Measurements from ENCODE around the gene PRDM12.

The PRDM12 gene

GRCh38 chr9:130635721-130636647 is 28.4 kb upstream of the PRDM12 start:
- DNase-seq (ENCODE audit: low read depth in 3 of 3), result no peak

- DNase-seq (ENCODE audit: low read depth in 3 of 3), result no peak
Measured at GRCh38 chr9:130636648-130637020, 27.8 kb upstream of the PRDM12 start.

GRCh38 chr9:130638284-130639123 is 25.9 kb upstream of the PRDM12 start:
- no peak for DNase-seq (ENCODE audit: low read depth in 3 of 3)

- no peak for DNase-seq (ENCODE audit: low read depth in 3 of 3)
Measured at GRCh38 chr9:130639124-130639765, 25.1 kb upstream of the PRDM12 start.

- no peak for DNase-seq (ENCODE audit: low read depth in 3 of 3)
Measured at GRCh38 chr9:130639866-130640555, 24.4 kb upstream of the PRDM12 start.

GRCh38 chr9:130640681-130641080 is 23.7 kb upstream of the PRDM12 start:
- no peak for DNase-seq (ENCODE audit: low read depth in 3 of 3)

- no peak for DNase-seq (ENCODE audit: low read depth in 3 of 3)
Measured at GRCh38 chr9:130642926-130643325, 21.5 kb upstream of the PRDM12 start.

GRCh38 chr9:130651221-130651620 is 13.2 kb upstream of the PRDM12 start:
- DNase-seq (ENCODE audit: low read depth in 3 of 3), result no peak

GRCh38 chr9:130651752-130652151 is 12.6 kb upstream of the PRDM12 start:
- no peak for DNase-seq (ENCODE audit: low read depth in 3 of 3)

- no peak for DNase-seq (ENCODE audit: low read depth in 3 of 3)
Measured at GRCh38 chr9:130654879-130655278, 9.5 kb upstream of the PRDM12 start.

GRCh38 chr9:130658893-130659698 is 5.3 kb upstream of the PRDM12 start:
- DNase-seq (ENCODE audit: low read depth in 3 of 3), result no peak

- no peak for DNase-seq (ENCODE audit: low read depth in 3 of 3)
Measured at GRCh38 chr9:130659699-130660248, 4.6 kb upstream of the PRDM12 start.

- DNase-seq (ENCODE audit: low read depth in 3 of 3), result no peak
Measured at GRCh38 chr9:130660326-130660682, 4.1 kb upstream of the PRDM12 start.

- no peak for DNase-seq (ENCODE audit: low read depth in 3 of 3)
Measured at GRCh38 chr9:130660683-130661450, 3.5 kb upstream of the PRDM12 start.

- DNase-seq (ENCODE audit: low read depth in 3 of 3), result no peak
Measured at GRCh38 chr9:130661451-130662098, 2.8 kb upstream of the PRDM12 start.

- no peak for DNase-seq (ENCODE audit: low read depth in 3 of 3)
Measured at GRCh38 chr9:130662099-130662969, 2.1 kb upstream of the PRDM12 start.

GRCh38 chr9:130662970-130663257 is 1.5 kb upstream of the PRDM12 start:
- no peak for DNase-seq (ENCODE audit: low read depth in 3 of 3)

GRCh38 chr9:130663258-130663976 is 977 bp upstream of the PRDM12 start:
- no peak for DNase-seq (ENCODE audit: low read depth in 3 of 3)
